SK-N-SH (cell line): ENCODE data around the gene RAB15. TPM values are rescaled to one million over a fixed set of nuclear protein-coding genes. Genes with fewer than 3 reads are reported as not detected.

Experiments
- CTCF ChIA-PET: fragments of 300-600, 350-600 bp; formaldehyde crosslinking; extraction: SDS; loops from one replicate; lab custom pipeline; 2021; lab: Yijun Ruan, JAX
- POLR2A ChIA-PET: fragments of 350-600 bp; sonication (Branson Sonifier 250); formaldehyde crosslinking; extraction: SDS; loops from one replicate; lab custom pipeline; 2020; ENCODE audit warnings: antibody characterized with exemption, inconsistent platforms; lab: Yijun Ruan, JAX
- DNase-seq: peaks from one replicate; pipeline ENCODE4 v3.0.0; 2012
- H2AFZ ChIP-seq: fragments of 200-600 bp; sonication (generic); 2 replicates; pipeline ENCODE4 v1.8.1; 2016; ENCODE audit warnings: antibody characterized with exemption, mild to moderate bottlenecking, low read depth
- H3F3A ChIP-seq: fragments of 200-600 bp; sonication (generic); replicated peaks from 2 replicates; pipeline ENCODE3; 2016; ENCODE audit warnings: antibody characterized with exemption, mild to moderate bottlenecking; ENCODE audit not compliant: insufficient read depth
- H3K27ac ChIP-seq, 2 experiments: fragments of 200-500 bp in 1 of 2; fragments of 200-600 bp in 1 of 2; sonication (Bioruptor generic) in 1 of 2; sonication (generic), shearing (Covaris generic) in 1 of 2; 2 replicates each; pipeline versions ENCODE4 v1.5.1 to v1.6.1; 2014 to 2016; ENCODE audit warnings: low read depth in 2 of 2, inconsistent platforms in 1 of 2, low read length in 1 of 2, mild to moderate bottlenecking in 1 of 2, mixed read lengths in 1 of 2
- H3K27me3 ChIP-seq: fragments of 200-600 bp; sonication (generic), shearing (Covaris generic); 2 replicates; pipeline ENCODE4 v1.6.1; 2016; ENCODE audit warnings: mixed run types; ENCODE audit not compliant: insufficient read depth
- H3K36me3 ChIP-seq, 2 experiments: fragments of 200-500 bp in 1 of 2; fragments of 200-600 bp in 1 of 2; sonication (Bioruptor generic) in 1 of 2; sonication (generic) in 1 of 2; replicated peaks in 1 of 2; 2 replicates each; pipeline versions ENCODE3 to v1.5.1; 2014 to 2016; ENCODE audit warnings: low read length in 1 of 2, mild to moderate bottlenecking in 1 of 2; ENCODE audit not compliant: insufficient read depth in 2 of 2, control insufficient read depth in 1 of 2
- H3K4me1 ChIP-seq, 2 experiments: fragments of 200-500 bp in 1 of 2; fragments of 200-600 bp in 1 of 2; sonication (Bioruptor generic) in 1 of 2; sonication (generic), shearing (Covaris generic) in 1 of 2; 2 replicates each; pipeline versions ENCODE4 v1.5.1 to v1.6.1; 2014 to 2016; ENCODE audit warnings: low read depth in 1 of 2, low read length in 1 of 2, mixed run types in 1 of 2; ENCODE audit not compliant: insufficient read depth in 2 of 2, control insufficient read depth in 1 of 2
- H3K4me2 ChIP-seq: fragments of 200-600 bp; sonication (generic), shearing (Covaris generic); 2 replicates; pipeline ENCODE4 v1.6.1; 2017; ENCODE audit warnings: mixed run types
- H3K4me3 ChIP-seq, 2 experiments: fragments of 200-500 bp in 1 of 2; fragments of 200-600 bp in 1 of 2; sonication (Bioruptor generic) in 1 of 2; sonication (generic), shearing (Covaris generic) in 1 of 2; 2 replicates each; pipeline versions ENCODE4 v1.5.1 to v1.8.1; 2014 to 2016; ENCODE audit warnings: low read depth in 2 of 2, inconsistent platforms in 1 of 2, low read length in 1 of 2, mild to moderate bottlenecking in 1 of 2, mixed read lengths in 1 of 2, moderate library complexity in 1 of 2
- H3K79me2 ChIP-seq: fragments of 200-600 bp; sonication (generic); 2 replicates; pipeline ENCODE4 v1.8.1; 2017; ENCODE audit warnings: mild to moderate bottlenecking; ENCODE audit not compliant: insufficient read depth
- H3K9ac ChIP-seq: fragments of 200-600 bp; sonication (generic); 2 replicates; pipeline ENCODE4 v1.6.1; 2017; ENCODE audit warnings: mixed run types
- H3K9me2 ChIP-seq: fragments of 200-600 bp; sonication (generic); 2 replicates; pipeline ENCODE4 v1.6.1; 2017; ENCODE audit warnings: mixed run types
- H3K9me3 ChIP-seq: fragments of 200-600 bp; sonication (generic); 2 replicates; pipeline ENCODE4 v1.6.1; 2017; ENCODE audit warnings: mixed run types, mild to moderate bottlenecking, moderate library complexity
- H4K20me1 ChIP-seq: fragments of 200-600 bp; sonication (generic); 2 replicates; pipeline ENCODE4 v1.6.1; 2017; ENCODE audit warnings: mild to moderate bottlenecking, mixed run types; ENCODE audit not compliant: insufficient read depth
- ELF1 ChIP-seq: IDR thresholded peaks from 2 replicates; pipeline ENCODE4 v1.4.0; 2012
- GABPA ChIP-seq: IDR thresholded peaks from 2 replicates; pipeline ENCODE4 v1.4.0; 2012; ENCODE audit warnings: low read depth, mild to moderate bottlenecking
- IRF3 ChIP-seq: fragments of 150-350 bp; IDR thresholded peaks from 2 replicates; pipeline ENCODE4 v1.6.1; 2016; ENCODE audit warnings: mild to moderate bottlenecking, low read depth, low read length
- MAX ChIP-seq: IDR thresholded peaks from 2 replicates; pipeline ENCODE4 v1.4.0; 2012; ENCODE audit warnings: low read depth
- MEF2A ChIP-seq: IDR thresholded peaks from 2 replicates; pipeline ENCODE4 v1.4.0; 2012; ENCODE audit warnings: low read depth, borderline replicate concordance
- MXI1 ChIP-seq: IDR thresholded peaks from 2 replicates; pipeline ENCODE4 v1.6.1; 2012; ENCODE audit warnings: mild to moderate bottlenecking, low read depth, low read length, improper control_type of control experiment
- NFIC ChIP-seq: IDR thresholded peaks from 2 replicates; pipeline ENCODE4 v1.4.0; 2012; ENCODE audit warnings: borderline replicate concordance
- NRF1 ChIP-seq: IDR thresholded peaks from 2 replicates; pipeline ENCODE4 v1.6.1; 2012; ENCODE audit warnings: low read depth, mild to moderate bottlenecking, low read length
- PBX3 ChIP-seq: IDR thresholded peaks from 2 replicates; pipeline ENCODE4; 2012
- POLR2AphosphoS5 ChIP-seq: IDR thresholded peaks from 2 replicates; pipeline ENCODE4 v1.6.1; 2012; ENCODE audit warnings: low read depth, low read length
- RAD21 ChIP-seq: IDR thresholded peaks from 2 replicates; pipeline ENCODE4 v1.6.1; 2012; ENCODE audit warnings: mild to moderate bottlenecking, low read length
- REST ChIP-seq: IDR thresholded peaks from 2 replicates; pipeline ENCODE4 v1.6.1; 2012; ENCODE audit warnings: mild to moderate bottlenecking, low read depth, low read length, moderate library complexity
- SIN3A ChIP-seq: IDR thresholded peaks from 2 replicates; pipeline ENCODE4 v1.6.1; 2012; ENCODE audit warnings: low read depth, mild to moderate bottlenecking, low read length, moderate library complexity, borderline replicate concordance
- TAF1 ChIP-seq: IDR thresholded peaks from 2 replicates; pipeline ENCODE4 v1.6.1; 2012; ENCODE audit warnings: low read depth, mild to moderate bottlenecking, low read length, moderate library complexity, borderline replicate concordance
- ZBTB33 ChIP-seq: IDR thresholded peaks from 2 replicates; pipeline ENCODE4 v1.4.0; 2012; ENCODE audit warnings: low read depth, borderline replicate concordance
- WGBS: methylation state at CpG from one replicate; pipeline ENCODE4 v1.1.6; 2017; ENCODE audit warnings: low lambda C conversion rate; 5-methylcytosine and 5-hydroxymethylcytosine counted together
- polyA plus RNA-seq, 3 experiments: library from polyadenylated mRNA; depleted of rRNA; stranded (reverse); fragments of >200 nt; gene quantifications; 2 replicates each; pipeline ENCODE4 v1.2.3, GENCODE V29; 2012

The RAB15 gene
- polyA plus RNA-seq, 1 of the 3 experiments (the other 2 are of a cell fraction), result 14.2 TPM

GRCh38 chr14:65011538-65011937 lies 39.4 kb upstream of the RAB15 start (continued):
- no peak for TF ChIP-seq REST
- TF ChIP-seq IRF3, result no peak
- no peak for TF ChIP-seq RAD21
- no peak for TF ChIP-seq POLR2AphosphoS5
- no peak for TF ChIP-seq MAX

- WGBS, result 97% methylated on average over 5 of the region's 5 CpGs
- H3K4me3 ChIP-seq, result no peak overlapping the region
- CTCF ChIA-PET, result no interaction called here
- TF ChIP-seq MXI1 (no peak), ELF1 (no peak), IRF3 (no peak), PBX3 (no peak), RAD21 (no peak), SIN3A (no peak), MEF2A (no peak), MAX (no peak), ZBTB33 (no peak), NFIC (no peak), TAF1 (no peak), GABPA (no peak), REST (no peak), NRF1 (no peak)
Observed at GRCh38 chr14:65010211-65010931, 38.2 kb upstream of the RAB15 start.

More at GRCh38 chr14:65010211-65010931, 38.2 kb upstream of the RAB15 start:
- POLR2A ChIA-PET, result no interaction called here
- Histone ChIP-seq H3F3A (no peaks in the 10 kb centered on the region), H4K20me1 (no peaks in the 10 kb centered on the region), H3K79me2 (no peaks in the 10 kb centered on the region), H3K27ac (no peak overlapping the region), H3K9me2 (no peaks in the 10 kb centered on the region), H3K4me1 (no peaks in the 10 kb centered on the region), H3K9ac (no peak overlapping the region), H3K4me2 (no peak overlapping the region), H2AFZ (no peak overlapping the region), H3K27me3 (no peaks in the 10 kb centered on the region), H3K36me3 (peaks cover 3 to 15% of the 10 kb centered on the region in 2 experiments), H3K9me3 (no peaks in the 10 kb centered on the region)
- no peak for DNase-seq
